ENCODE measurements around the gene DLG3. TPM values are rescaled to one million over a fixed set of nuclear protein-coding genes. Genes with fewer than 3 reads are reported as not detected.

DLG3 gene
- total RNA-seq: 2.2 and 2.6 TPM in 2 replicates

GRCh38 chrX:70444326-70444945, at the start of gene DLG3:
Gene DLG3, plus strand, starts transcription at chrX:70444835. Its CDS starts 367 bp downstream, at chrX:70445202.

GRCh38 chrX:70422851-70423341, 21.7 kb upstream of the DLG3 start, which contains the start of gene GDPD2:
Gene GDPD2, plus strand, starts transcription at chrX:70423314. Its CDS starts 1,671 bp downstream, at chrX:70424985.

Other genes with a start within 250 kb of the DLG3 start
- gene AWAT1, start 210.2 kb upstream of the DLG3 start, total RNA-seq: not detected in 2 replicates
- gene P2RY4, start 184.6 kb upstream of the DLG3 start, total RNA-seq: 0.09 TPM in 1 of 2 replicates, not detected in the other
- not detected in 2 replicates for gene ARR3, start 176.5 kb upstream of the DLG3 start, total RNA-seq
- not detected in 2 replicates for gene RAB41, start 162.7 kb upstream of the DLG3 start, total RNA-seq
- 36.2 TPM in 2 replicates for gene PDZD11, start 154.9 kb upstream of the DLG3 start, total RNA-seq
- 8.4 and 17.8 TPM in 2 replicates for gene KIF4A, start 154.7 kb upstream of the DLG3 start, total RNA-seq
- not detected in 2 replicates for gene GDPD2, start 21.5 kb upstream of the DLG3 start, total RNA-seq

All from endothelial cell of coronary artery (primary cell).